ENCODE measurements around the gene ZNF3.

Gene ZNF3

DNA sequence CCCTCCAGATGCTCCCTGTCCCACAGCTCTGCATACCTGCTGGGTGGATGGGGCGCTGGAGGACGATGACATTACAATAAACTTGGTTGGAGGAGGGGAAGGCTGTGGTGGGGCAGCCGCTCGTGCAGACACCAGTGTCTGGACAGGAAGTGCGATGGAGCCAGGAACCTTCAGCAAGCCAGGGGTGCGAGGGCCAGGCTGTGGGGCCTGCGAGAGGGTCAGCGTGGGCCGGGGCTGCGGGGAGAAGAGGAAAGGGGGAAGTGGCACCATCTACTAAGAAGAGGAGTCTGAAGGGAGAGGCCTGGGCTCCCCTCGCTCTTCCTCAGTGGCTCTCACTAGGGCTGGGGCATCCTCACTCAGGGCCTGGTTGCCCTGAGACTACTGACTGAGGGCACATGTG is 26.4 kb upstream of the ZNF3 start:
- DNase-seq = no peak

DNA sequence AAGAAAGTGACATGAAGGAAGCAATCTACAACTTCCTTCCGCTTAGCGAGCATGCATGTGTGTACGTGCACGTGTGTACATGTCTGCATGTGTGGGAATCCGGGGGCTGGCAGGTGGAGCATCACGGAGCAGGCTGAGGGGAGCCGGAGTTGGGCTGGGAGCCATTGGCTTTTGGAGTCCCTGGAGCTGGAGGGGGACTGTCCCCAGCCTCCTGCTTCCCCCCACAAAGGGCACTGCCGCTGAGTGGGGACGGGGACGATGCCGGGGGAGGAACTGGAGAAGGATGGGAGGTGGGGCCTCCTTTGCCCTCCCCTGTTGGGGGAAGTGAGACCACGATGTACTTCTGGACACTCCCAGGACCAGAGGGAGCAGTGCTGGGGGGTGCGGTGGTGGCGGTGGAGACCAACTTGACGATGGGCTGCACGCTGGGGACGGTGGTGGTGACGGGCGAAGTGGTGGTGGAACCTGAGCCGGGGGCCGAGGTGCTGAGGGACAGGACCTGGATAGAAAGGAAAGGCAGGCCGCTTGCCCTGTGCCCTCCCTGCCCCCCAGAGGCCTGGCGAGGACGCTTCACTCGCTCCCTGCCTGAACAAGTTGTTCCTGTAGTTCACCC is 25.7 kb upstream of the ZNF3 start:
- no peak for DNase-seq

DNA sequence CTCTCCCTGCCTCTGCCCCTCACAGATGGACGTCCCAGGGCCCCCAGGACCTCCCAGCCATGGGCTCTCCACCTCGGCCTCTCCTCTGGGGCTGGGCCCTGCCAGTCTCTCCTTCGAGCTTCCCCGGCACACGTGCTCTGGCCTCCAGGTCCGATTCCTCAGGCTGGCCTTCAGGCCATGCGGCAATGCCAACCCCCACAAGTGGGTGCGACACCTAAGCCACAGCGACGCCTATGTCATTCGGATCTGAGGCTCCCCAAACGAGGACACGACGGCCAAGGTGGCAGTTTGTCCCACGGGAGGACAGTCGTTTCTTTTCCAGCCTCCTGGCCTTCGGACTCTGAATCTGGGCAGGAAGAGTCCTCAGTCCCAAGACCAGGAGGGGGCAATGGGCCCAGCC is 25.1 kb upstream of the ZNF3 start:
- DNase-seq = no peak

DNA sequence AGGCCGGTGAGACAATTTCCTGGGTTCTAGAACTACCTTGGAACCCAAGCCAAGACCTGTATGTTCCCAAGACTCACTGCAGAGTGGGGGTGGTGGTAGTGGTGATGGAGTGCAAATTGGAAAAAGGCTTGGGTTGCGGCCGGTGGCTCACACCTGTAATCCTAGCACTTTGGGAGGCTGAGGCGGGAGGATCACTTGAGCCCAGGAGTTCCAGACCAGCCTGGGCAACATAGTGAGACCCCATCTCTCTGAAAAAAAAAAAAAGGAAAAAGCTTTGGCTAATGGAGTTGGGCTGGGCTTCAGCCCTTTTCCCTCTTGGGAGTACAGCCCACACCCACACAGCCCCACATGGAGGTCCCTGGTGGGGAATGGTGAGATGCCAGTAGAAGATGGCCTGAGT is 24.0 kb upstream of the ZNF3 start:
- no peak for DNase-seq

DNA sequence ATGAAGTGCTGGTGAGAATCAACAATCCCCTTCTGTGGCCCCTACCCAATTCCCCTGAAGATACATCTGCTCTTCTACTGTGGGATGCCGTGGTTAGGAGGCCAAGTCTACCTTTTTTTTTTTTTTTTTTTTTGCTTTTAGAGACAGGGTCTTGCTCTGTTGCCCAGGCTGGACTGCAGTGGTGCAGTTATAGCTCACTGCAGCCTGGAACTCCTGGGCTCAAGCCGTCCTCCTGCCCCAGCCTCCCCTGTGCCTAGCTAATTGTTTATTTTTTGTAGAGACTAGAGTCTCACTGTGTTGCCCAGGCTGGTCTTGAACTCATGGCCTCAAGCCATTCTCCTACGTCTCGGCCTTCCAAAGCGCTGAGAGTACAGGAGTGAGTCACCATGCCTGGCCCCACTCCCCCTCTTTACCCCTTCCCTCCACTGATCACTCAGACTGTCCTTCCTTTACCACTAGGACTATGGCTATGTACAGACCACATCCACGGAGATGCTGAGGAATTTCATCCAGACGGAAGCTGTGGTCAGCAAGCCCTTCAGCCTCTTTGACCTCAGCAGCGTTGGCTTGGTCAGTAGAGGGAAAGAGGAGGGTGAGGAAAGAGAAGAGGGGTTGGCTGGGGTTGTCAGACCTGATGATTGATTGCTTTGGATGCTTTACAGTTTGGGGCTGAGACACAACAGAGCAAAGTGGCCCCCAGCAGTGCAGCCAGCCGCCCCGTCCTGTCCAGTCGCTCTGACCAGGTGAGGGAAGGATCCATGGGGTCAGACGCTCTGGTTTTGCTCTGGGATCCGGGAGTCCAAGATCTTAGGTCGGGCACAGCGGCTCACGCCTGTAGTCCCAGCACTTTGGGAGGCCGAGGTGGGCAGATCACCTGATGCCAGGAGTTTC is 21.7 kb upstream of the ZNF3 start:
- DNase-seq = no peak

DNA sequence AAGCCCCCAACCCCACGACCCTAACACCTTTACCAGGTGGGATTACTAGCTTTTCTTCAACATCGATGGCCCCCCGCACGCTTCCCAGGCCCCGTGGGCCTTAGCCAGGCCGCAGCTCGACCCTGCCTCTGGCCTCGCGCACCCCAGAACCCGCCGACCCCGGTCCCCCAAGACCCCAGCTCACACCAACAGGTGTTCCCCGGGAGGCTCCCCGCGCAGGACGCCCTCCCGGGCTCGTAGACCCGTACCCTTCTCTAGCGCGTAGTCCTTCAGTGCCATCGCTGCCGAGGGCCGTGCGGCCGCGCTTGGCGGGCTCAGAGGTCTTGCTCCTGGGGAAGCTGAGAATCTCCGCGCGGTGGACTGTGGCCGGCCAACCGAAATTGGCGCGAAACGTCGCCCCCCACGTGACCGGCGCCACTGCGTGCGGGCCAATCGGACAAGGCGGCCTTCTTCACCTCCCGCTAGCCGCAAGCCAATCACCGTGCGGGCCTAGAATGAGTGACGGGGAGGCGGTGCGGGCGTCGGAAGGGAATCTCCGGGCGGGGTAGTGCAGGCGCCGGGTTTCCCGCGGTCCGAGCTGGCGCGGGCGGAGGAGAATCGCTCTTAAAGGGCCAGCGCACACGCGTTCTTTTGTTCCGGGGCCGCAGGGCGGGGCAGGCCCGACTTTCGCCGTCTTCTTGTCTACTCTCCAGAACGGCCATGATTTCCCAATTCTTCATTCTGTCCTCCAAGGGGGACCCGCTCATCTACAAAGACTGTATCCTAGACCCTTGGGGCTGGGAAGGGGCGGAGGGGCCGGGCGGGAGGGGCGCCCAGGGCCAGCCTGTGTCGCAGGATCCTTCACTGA is 19.7 kb upstream of the ZNF3 start, which contains the start of the genes AP4M1 and MCM7:
TSS of gene AP4M1 (plus strand) at position 628 of the 847 bp plus-strand sequence. CDS start at position 700, 72 bp downstream.
TSS of gene MCM7 (minus strand) at position 382 of the 847 bp plus-strand sequence. CDS start at position 279, 103 bp downstream.
- DNase-seq = peak; percentile 97

DNA sequence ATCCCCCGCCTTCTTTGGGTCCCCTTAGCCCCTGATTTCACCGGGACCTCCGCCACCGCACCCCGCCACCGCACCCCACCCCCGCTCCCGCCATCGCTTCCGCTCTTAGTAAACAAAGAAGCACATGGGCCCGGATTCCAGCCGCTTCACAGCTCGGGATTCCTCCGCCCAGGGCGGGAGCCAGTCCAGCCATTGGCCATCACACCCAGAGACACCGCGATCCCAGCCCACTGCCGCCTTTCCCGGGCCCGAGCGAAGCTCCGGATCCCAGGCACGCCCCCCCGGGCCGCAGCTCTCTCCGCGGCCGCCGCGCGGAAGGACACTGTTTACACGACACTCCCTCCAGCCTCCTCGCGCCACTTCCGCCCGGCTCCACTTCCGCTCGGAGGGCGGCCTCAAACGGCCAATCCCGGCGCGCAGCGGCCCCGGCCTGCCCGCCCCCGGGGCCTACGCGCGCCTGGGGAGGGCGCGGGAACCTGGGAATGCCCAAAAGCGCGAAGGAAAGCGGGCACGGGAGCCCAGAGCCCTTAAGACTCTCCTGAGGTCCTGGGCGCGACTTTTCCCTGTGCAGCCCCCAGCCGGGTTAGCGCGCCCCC is 19.0 kb upstream of the ZNF3 start:
- DNase-seq = peak; percentile 81

DNA sequence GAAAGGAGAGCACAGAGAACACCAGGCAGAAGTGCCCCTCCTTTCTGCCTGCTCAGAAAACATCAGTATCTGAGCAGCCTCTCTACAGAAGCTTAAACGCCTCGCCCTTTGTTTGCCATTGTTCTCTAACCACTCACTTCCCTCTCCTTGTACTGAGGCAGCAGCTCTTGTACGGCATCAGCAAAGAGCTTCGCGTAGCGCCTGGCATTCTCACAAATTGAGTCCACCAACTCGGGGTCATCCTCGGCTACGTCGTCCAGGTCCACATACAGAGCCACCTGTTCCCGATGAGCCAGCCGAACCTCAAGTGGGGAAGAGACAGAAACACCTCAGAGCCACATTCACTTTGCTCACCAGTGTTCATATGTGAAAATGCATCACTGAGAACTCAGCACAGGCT is 17.9 kb upstream of the ZNF3 start:
- no peak for DNase-seq

DNA sequence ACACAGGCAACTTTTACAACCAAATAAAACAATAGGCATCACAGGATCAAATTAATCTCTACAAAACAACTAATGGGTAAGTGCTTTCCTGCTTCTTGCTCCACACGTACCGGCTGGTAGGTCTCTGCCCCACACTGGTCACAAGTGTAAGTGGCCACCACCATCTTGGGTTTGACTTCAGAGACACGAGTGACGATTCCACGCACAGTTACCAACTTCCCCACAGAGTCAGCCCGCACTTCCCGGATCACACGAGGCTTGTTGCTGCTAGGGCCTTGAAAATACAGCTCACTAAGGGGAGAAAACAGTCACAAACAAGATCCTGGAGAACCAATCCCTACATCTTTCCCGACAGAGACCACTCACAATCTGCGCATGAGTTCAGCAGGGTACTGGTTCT is 17.4 kb upstream of the ZNF3 start:
- DNase-seq = no peak

DNA sequence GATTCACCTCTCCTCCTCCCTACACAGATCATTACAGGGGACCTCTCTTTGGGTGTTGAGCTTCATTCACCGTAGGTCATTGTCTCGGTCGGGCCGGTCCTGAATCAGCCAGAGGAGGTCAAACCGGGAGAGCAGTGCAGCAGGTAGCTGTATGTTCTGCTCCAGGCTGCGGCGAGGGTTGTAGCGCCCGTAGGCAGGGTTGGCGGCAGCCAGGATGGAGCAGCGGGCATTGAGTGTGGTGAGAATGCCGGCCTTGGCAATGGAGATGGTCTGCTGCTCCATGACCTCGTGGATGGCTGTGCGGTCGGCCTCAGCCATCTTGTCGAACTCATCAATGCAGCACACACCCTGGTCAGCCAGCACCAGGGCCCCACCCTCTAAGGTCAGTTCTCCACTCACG is 14.2 kb upstream of the ZNF3 start:
- no peak for DNase-seq

DNA sequence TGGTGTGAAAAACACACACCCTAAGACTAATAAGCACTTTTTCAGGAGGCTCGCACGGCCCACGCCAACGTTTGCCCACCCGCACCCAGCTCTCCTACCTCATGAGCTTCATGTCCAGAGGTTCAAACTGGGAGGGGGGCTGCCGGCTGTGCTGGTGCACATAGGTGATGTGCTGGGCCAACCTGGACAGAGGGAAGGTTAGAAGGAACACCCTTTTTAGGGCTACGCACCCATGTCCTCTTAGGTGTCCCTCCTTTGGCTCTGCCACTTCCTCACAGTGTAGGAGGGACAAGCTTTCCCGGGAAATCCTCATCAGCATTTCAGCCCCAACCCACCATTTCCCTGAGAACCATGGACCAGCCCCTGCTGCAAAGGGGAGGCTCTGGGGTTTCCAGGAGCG is 13.8 kb upstream of the ZNF3 start:
- DNase-seq = no peak

DNA sequence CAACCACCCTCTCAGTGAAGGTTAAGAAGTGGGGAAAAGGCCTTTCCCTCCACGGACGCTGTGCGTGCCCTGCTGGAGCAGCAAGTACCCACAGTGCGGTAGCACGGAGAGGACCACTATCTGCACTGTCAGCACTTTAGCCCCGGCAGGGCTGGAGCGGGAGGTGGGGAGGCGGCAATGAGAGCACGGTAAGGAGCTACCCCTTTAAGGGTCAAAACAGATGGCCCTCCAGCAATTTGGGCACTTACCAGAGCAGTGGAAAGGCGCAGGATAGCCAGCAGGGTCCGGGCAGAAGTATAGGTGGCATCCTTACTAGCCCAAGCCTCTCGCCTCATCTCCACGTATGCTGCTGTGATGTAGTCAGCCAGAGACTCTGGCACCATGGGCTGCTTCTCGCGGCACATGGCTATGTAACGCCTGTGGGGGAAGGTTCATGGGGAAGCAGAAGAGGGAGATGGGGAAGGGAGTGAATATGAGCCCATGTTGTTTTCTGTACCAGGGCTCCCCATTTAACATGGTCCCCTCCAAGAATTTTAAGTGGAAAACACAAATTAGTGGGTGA is 12.5 kb upstream of the ZNF3 start:
- DNase-seq = no peak

DNA sequence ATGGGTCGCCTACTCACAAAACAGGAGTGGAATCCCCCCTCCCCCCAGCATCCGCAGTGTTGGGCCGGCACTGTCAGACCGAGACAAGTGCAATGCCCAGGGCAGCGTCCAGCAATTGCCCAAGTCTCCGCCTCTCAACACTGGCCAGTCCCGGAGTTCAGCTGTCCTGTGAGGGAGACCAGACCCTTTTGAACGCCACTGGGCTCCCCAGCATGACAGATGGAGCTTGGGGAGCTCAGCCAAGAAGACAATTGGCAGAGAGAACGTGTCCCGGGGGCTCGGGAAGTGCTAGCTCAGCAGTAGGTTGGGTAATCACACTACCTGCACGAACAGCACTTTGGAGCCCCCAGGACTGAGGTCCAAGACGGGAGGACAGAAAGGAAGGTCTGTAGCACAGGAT is 12.0 kb upstream of the ZNF3 start:
- no peak for DNase-seq

DNA sequence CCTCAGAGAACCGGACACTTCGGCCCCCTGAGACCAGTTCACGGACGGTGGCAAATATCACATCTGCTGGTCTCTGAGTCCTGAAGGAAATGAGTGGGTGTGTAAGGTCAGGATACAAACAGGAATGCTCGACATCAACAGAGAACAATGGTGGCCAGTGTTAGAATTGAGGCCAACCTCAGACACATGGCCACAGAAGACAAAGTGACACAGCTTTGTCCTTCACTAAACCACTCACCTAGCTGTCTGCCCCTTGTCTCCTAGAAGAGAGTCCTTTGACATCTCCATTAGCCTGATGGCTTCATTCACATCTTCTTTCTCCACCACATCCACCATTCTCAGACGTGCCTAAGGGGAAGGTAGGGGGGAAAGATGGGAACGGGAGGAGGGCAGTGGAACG is 11.5 kb upstream of the ZNF3 start:
- no peak for DNase-seq

DNA sequence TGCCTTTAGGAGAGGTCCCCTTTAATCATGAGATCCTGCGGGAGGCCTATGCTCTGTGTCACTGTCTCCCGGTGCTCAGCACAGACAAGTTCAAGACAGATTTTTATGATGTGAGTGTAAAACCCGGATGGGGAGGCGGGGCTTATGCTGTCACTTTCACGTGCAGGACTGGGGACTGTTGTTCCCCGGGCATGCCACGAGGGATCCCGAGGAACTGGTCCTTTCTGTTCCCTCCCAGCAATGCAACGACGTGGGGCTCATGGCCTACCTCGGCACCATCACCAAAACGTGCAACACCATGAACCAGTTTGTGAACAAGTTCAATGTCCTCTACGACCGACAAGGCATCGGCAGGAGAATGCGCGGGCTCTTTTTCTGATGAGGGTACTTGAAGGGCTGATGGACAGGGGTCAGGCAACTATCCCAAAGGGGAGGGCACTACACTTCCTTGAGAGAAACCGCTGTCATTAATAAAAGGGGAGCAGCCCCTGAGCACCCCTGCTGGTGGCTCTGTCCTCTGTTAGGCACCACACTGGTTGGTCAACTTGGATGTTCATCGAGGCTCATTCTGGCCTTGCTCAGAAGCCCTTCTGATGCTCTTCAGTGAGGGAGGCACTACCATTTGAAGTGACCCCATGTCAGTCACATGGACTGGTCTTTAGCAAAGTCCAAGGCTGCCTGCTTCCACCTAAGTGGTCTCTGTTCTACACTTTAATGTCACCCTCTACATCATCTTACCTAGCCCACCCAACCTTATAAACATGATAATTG is 10.1 kb upstream of the ZNF3 start:
- DNase-seq = no peak

DNA sequence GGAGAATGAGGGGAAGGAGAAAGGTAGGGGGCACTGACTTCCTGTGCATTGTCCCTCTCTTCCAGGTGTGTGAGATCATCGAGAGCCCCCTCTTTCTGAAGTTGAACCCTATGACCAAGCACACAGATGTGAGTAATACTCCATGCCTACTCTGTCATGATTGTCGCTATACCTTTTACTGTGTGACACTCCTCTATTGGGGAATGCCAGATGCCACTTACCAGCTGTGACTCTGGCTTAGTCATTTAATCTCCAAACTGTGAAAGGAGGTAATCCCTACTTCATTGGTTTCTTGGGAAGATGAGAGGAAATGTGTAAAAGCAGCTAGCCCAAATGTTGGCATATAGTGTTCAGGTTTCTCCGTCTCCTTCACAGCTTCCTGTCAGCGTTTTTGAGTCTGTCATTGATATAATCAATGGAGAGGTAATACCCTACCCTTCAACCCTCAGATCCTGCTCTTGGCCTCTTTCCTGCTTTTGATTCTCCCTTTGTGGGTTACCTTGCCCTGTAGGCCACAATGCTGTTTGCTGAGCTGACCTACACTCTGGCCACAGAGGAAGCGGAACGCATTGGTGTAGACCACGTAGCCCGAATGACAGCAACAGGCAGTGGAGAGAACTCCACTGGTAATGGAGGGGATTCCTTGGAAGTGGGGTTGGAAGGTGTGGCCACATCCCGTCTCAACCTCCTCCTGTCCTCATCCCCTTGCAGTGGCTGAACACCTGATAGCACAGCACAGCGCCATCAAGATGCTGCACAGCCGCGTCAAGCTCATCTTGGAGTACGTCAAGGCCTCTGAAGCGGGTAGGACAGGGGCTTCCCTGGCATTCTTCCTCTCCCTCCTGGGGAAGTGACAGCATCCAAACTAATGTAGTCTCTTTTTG is 9.2 kb upstream of the ZNF3 start:
- DNase-seq = no peak

DNA sequence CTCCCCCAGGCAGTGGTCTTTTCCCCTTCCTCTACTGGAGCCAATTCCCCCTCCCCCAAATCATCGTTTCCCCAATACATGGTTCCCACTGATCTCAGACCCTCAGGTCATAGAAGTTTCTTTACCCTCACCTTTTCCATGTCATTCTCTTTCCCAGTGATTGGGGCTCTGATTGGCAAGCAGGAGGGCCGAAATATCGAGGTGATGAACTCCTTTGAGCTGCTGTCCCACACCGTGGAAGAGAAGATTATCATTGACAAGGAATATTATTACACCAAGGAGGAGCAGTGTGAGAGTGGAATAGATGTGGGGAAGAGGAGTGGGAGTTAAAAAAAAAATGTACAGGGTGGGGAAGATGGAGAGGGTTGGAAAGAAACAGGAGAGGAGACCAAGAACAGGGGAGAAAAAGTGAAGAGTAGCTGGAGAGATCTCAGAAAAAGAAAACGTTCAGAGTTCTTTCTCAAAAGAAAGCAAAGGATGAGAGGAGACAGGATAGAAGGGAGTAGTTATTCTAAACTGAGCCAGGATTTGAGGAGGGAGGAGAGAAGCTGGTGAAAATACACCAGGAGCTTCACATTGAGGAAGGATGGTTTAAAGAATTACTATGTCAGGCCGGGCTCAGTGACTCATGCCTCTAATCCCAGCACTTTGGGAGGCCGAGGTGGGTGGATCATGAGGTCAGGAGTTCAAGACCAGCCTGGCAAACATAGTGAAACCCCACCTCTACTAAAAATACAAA is 8.1 kb upstream of the ZNF3 start:
- no peak for DNase-seq

DNA sequence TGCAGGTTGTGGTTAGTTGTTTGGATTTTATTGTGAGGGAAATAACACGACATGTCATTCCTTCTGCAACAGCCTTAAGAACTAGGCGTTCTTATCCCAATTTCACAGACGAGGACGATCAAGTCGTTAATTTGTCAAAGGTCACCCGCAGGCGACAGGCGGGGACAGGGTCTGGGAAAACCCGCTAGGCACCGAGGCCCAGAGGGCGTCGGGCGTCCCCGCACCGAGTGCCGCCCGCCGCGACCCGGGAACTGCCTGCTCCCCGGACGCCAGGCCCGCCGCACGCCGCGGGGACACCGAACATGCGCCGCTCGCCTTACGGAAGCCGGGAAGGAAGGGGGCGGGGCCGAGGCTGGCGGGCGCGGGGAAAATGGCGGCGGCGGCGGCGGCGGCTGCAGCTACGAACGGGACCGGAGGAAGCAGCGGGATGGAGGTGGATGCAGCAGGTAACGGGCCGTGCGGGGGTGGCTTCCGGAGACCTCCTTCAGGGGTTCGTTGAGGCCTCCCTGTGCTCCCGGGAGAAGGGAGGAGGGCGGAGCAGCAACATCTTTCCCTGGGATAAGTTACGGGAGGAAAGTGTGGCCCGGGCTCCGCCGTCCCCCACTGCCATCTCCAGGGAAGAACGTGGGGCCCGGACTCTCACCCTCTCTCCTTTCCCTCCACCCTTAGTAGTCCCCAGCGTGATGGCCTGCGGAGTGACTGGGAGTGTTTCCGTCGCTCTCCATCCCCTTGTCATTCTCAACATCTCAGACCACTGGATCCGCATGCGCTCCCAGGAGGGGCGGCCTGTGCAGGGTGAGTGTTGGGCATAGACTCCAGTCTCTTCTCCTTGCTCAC is 7.3 kb upstream of the ZNF3 start, which contains the start of gene COPS6:
TSS of gene COPS6 (plus strand) at position 349 of the 837 bp plus-strand sequence. CDS start at position 371, 22 bp downstream.
- no peak for DNase-seq

DNA sequence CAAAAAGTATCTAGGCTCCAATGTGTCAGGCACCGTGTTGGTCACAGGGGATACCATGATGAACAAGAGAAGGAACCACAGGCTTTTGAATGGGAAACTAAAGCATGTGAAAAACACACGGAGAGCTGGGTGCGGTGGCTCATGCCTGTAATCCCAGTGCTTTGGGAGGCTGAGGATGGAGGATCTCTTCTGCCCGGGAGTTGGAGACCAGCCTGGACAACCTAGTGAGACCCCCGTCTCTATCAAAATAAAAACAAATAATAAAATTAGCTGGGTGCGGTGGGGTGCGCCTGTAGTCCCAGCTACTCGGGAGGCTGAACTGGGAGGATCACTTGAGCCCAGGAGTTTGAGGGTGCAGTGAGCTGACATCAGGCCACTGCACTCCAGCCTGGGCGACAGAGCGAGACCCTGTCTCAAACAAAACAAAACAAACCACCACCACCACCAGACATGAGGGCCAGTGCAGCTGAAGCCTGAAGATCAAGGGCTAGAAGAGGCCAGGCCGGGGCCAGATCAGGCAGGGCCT is 6.6 kb upstream of the ZNF3 start:
- no peak for DNase-seq
